GM12873 (cell line): ENCODE data around the gene MPDZ.

Experiments
- CTCF ChIP-seq: IDR thresholded peaks from 2 replicates; pipeline ENCODE4 v1.5.1; 2012; ENCODE audit warnings: low read depth, mild to moderate bottlenecking, moderate library complexity, low read length, control low read depth; ENCODE audit not compliant: insufficient read depth; ENCODE audit errors: missing control alignments

The MPDZ gene

GRCh38 chr9:13234932-13235331 is 44.6 kb downstream of the MPDZ start:
- no peak for TF ChIP-seq CTCF

GRCh38 chr9:13228431-13228830 is 51.1 kb downstream of the MPDZ start:
- TF ChIP-seq CTCF = no peak

- no peak for TF ChIP-seq CTCF
Observed at GRCh38 chr9:13224366-13224765, 55.1 kb downstream of the MPDZ start.

- TF ChIP-seq CTCF = no peak
Observed at GRCh38 chr9:13221741-13222140, 57.8 kb downstream of the MPDZ start.

- TF ChIP-seq CTCF = no peak
Observed at GRCh38 chr9:13220837-13221236, 58.7 kb downstream of the MPDZ start.

GRCh38 chr9:13215791-13216554 is 63.5 kb downstream of the MPDZ start:
- TF ChIP-seq CTCF = no peak

- TF ChIP-seq CTCF = no peak
Observed at GRCh38 chr9:13213998-13214397, 65.5 kb downstream of the MPDZ start.
